ENCODE results near the gene PGP. TPM values are rescaled to one million over a fixed set of nuclear protein-coding genes. Genes with fewer than 3 reads are reported as not detected.

PGP gene
- polyA plus RNA-seq, 3 donors from 2014 or later = 10.4 to 18.4 (median 17.7) TPM

GRCh38 chr16:2161911-2162310 lies 52.7 kb downstream of the PGP start:
- DNase-seq = no peak
- Mint-ChIP-seq H3K27me3 (ENCODE audit: low read depth in 3 of 3) (peaks cover 0 to 1% (median 1%) of the 10 kb centered on the region in 3 donors), H3K9me3 (no peaks in the 10 kb centered on the region), H3K4me1 (peaks cover 10 to 13% of the 10 kb centered on the region in 2 donors), H3K4me3 (no peak overlapping the region), H3K27ac (peak overlapping the region in 1 of 6 donors; percentile 64), H3K36me3 (no peaks in the 10 kb centered on the region)

Other genes with a start within 250 kb of the PGP start
- gene RNF151, start 248.0 kb downstream of the PGP start, polyA plus RNA-seq = not detected
- gene TBL3, start 242.8 kb downstream of the PGP start, polyA plus RNA-seq = 10 to 100 TPM; 34.4 to 66.1 (median 59.8) TPM
- under 1 TPM in 1 of 3 donors, not detected in 2; 0.17 TPM for gene NOXO1, start 233.4 kb downstream of the PGP start, polyA plus RNA-seq
- gene GFER, start 230.6 kb downstream of the PGP start, polyA plus RNA-seq = 10 to 100 TPM; 38.4 to 52.0 (median 40.7) TPM
- gene SYNGR3, start 224.9 kb downstream of the PGP start, polyA plus RNA-seq = 1 to 10 TPM; 4.6 to 6.7 (median 6.4) TPM
- 10 to 100 TPM in 1 of 3 donors, 1 to 10 TPM in 2; 1.8 to 10.4 (median 2.9) TPM for gene ZNF598, start 205.0 kb downstream of the PGP start, polyA plus RNA-seq
- not detected for gene NPW, start 195.1 kb downstream of the PGP start, polyA plus RNA-seq
- gene NHERF2, start 187.9 kb downstream of the PGP start, polyA plus RNA-seq = 1 to 10 TPM in 1 of 3 donors, under 1 TPM in 1, not detected in 1; 0.54 to 1.4 TPM
- 10 to 100 TPM; 26.4 to 31.6 (median 29.7) TPM for gene NTHL1, start 167.0 kb downstream of the PGP start, polyA plus RNA-seq
- gene TSC2, start 166.9 kb downstream of the PGP start, polyA plus RNA-seq = 10 to 100 TPM; 18.0 to 50.1 (median 29.1) TPM
- gene PKD1, start 78.9 kb downstream of the PGP start, polyA plus RNA-seq = 1 to 10 TPM; 2.7 to 6.7 (median 2.8) TPM
- 1 to 10 TPM in 1 of 3 donors, under 1 TPM in 1, not detected in 1; 0.34 to 1.4 TPM for gene RAB26, start 66.2 kb downstream of the PGP start, polyA plus RNA-seq
- 1 to 10 TPM; 5.2 to 6.9 (median 5.6) TPM for gene TRAF7, start 59.1 kb downstream of the PGP start, polyA plus RNA-seq
- gene CASKIN1, start 18.2 kb downstream of the PGP start, polyA plus RNA-seq = not detected
- gene MLST8, start 9.4 kb downstream of the PGP start, polyA plus RNA-seq = 10 to 100 TPM; 22.5 to 39.1 (median 36.9) TPM
- under 1 TPM in 2 of 3 donors, not detected in 1; 0.10 to 0.36 TPM for gene BRICD5, start 4.0 kb downstream of the PGP start, polyA plus RNA-seq
- gene E4F1, start 8.8 kb upstream of the PGP start, polyA plus RNA-seq = 10 to 100 TPM in 2 of 3 donors, 1 to 10 TPM in 1; 8.4 to 18.6 (median 10.3) TPM
- gene DNASE1L2, start 21.6 kb upstream of the PGP start, polyA plus RNA-seq = not detected
- gene ECI1, start 36.7 kb upstream of the PGP start, polyA plus RNA-seq = 10 to 100 TPM; 40.4 to 67.8 (median 42.2) TPM
- 100 to 1,000 TPM; 179 to 332 (median 189) TPM for gene RNPS1, start 53.3 kb upstream of the PGP start, polyA plus RNA-seq
- 1 to 10 TPM; 2.4 to 7.6 (median 4.8) TPM for gene ABCA3, start 125.9 kb upstream of the PGP start, polyA plus RNA-seq
- gene CCNF, start 214.6 kb upstream of the PGP start, polyA plus RNA-seq = 10 to 100 TPM in 1 of 3 donors, 1 to 10 TPM in 2; 1.5 to 10.9 (median 4.5) TPM
- under 1 TPM in 2 of 3 donors, not detected in 1; 0.22 to 0.85 TPM for gene TEDC2, start 245.3 kb upstream of the PGP start, polyA plus RNA-seq